ENCODE results near the gene NDUFV2.

GRCh38 chr18:9086015-9086414, 16.5 kb upstream of the NDUFV2 start:
- TF ChIP-seq POLR2A (IDR thresholded peaks at IDR 0.05) (no peak), CTCF (IDR thresholded peaks at IDR 0.05) (no peak)
